ENCODE measurements around the gene JAM3. TPM values are rescaled to one million over a fixed set of nuclear protein-coding genes. Genes with fewer than 3 reads are reported as not detected.

The JAM3 gene
- total and polyA plus RNA-seq, 2 of the 13 experiments (the other 11 are each of a cell fraction or from before 2014, with no cell fraction given): 0.98 to 2.8 TPM

DNA sequence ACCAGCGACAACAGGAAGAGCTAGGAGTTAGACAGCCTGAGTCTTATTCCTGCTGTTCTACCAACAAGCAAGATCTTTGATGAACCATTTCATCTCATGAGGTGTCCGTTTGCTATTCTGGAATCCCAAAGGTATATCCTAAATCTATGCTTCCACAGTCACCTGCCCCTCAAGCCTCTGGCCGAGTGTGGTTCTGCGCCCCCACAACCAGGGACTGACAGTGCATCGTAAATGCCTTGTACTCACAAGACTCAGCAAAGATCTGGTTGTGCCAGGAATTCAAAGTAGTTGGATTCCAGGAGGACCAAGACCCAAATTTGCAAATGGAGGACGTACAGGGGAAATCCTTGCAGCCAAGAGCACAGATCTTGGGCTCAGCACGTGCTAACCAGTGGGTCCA, 47.5 kb upstream of the JAM3 start (continued):
- TF ChIP-seq, protein P1, sequence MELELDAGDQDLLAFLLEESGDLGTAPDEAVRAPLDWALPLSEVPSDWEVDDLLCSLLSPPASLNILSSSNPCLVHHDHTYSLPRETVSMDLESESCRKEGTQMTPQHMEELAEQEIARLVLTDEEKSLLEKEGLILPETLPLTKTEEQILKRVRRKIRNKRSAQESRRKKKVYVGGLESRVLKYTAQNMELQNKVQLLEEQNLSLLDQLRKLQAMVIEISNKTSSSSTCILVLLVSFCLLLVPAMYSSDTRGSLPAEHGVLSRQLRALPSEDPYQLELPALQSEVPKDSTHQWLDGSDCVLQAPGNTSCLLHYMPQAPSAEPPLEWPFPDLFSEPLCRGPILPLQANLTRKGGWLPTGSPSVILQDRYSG (CRISPR knock-in tag; IDR thresholded peaks at IDR 0.05): no peak
- no peak for TF ChIP-seq STAG1 (CRISPR knock-in tag; IDR thresholded peaks at IDR 0.05)
- no peak for TF ChIP-seq NR2F1 (CRISPR knock-in tag; IDR thresholded peaks at IDR 0.05)
- TF ChIP-seq, protein P2, sequence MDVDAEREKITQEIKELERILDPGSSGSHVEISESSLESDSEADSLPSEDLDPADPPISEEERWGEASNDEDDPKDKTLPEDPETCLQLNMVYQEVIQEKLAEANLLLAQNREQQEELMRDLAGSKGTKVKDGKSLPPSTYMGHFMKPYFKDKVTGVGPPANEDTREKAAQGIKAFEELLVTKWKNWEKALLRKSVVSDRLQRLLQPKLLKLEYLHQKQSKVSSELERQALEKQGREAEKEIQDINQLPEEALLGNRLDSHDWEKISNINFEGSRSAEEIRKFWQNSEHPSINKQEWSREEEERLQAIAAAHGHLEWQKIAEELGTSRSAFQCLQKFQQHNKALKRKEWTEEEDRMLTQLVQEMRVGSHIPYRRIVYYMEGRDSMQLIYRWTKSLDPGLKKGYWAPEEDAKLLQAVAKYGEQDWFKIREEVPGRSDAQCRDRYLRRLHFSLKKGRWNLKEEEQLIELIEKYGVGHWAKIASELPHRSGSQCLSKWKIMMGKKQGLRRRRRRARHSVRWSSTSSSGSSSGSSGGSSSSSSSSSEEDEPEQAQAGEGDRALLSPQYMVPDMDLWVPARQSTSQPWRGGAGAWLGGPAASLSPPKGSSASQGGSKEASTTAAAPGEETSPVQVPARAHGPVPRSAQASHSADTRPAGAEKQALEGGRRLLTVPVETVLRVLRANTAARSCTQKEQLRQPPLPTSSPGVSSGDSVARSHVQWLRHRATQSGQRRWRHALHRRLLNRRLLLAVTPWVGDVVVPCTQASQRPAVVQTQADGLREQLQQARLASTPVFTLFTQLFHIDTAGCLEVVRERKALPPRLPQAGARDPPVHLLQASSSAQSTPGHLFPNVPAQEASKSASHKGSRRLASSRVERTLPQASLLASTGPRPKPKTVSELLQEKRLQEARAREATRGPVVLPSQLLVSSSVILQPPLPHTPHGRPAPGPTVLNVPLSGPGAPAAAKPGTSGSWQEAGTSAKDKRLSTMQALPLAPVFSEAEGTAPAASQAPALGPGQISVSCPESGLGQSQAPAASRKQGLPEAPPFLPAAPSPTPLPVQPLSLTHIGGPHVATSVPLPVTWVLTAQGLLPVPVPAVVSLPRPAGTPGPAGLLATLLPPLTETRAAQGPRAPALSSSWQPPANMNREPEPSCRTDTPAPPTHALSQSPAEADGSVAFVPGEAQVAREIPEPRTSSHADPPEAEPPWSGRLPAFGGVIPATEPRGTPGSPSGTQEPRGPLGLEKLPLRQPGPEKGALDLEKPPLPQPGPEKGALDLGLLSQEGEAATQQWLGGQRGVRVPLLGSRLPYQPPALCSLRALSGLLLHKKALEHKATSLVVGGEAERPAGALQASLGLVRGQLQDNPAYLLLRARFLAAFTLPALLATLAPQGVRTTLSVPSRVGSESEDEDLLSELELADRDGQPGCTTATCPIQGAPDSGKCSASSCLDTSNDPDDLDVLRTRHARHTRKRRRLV (CRISPR knock-in tag; IDR thresholded peaks at IDR 0.05): no peak

DNA sequence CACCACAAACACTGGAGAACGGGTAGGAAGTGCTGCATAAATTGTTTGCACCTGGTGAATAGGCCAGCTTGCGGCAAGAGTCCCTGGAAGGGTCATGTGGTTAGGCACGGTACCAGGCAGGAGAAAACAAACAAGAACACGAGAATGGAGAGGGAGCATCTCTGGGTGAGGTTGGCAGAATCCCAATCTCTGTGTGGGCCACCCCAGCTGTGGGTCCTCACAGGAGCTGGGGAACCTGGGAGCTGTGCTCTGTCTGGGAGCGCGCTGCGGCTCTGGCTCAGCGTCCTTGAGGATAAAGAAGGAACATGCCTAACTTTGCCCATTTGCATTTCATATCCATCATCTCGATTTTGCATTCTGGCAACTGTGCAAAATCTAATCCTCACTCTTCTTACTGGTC, 46.1 kb upstream of the JAM3 start:
- CTCF ChIA-PET (ENCODE audit: low intra/inter-chr PET ratio, low total read pairs): no interaction called here
- no peaks in the 10 kb centered on the region for H3K36me3 ChIP-seq (replicated peaks in 1 of 2; ENCODE audit: control insufficient read depth in 1 of 2, insufficient read depth in 2 of 2, low read length in 2 of 2)
- BruUV-seq (replicated peaks): no TSS peak
- in situ Hi-C loops (cut with HindIII; ENCODE audit: extremely low pct_ligation_motif_present, low pct_unique_long_range_greater_than_20kb): no loop called here
- POLR2A ChIA-PET: no interaction called here
- intact Hi-C loops (cut with micrococcal nuclease; ENCODE audit: unreplicated experiment): no loop called here
- H3K4me3 ChIP-seq (replicated peaks in 1 of 3; ENCODE audit: insufficient read depth in 1 of 3, low read depth in 2 of 3, low read length in 3 of 3): no peak overlapping the region
- 43% methylated on average over 9 of the region's 9 CpGs for WGBS (ENCODE audit: low lambda C conversion rate)
- peaks cover 12 to 72% of the 10 kb centered on the region in 2 experiments; a peak in 4 of 5 replicates for H3K27me3 ChIP-seq (ENCODE audit: control insufficient read depth in 1 of 2, insufficient read depth in 2 of 2, low read length in 2 of 2)
- no peaks in the 10 kb centered on the region for H4K20me1 ChIP-seq (ENCODE audit: insufficient read depth, low read length)
- no peaks in the 10 kb centered on the region for H3K4me1 ChIP-seq (ENCODE audit: insufficient read depth, low read length)
- no peak overlapping the region for H2AFZ ChIP-seq (ENCODE audit: low read length)
- ATAC-seq (no peak), FAIRE-seq (no peak), DNase-seq (ENCODE audit: low spot score) (no peak)
- H3K27ac ChIP-seq (ENCODE audit: extremely low read length, insufficient read depth, low read length): no peak overlapping the region
- TF ChIP-seq DMAP1 (CRISPR knock-in tag; IDR thresholded peaks at IDR 0.05): no peak
- H3K79me2 ChIP-seq (ENCODE audit: insufficient read depth, low read length): no peaks in the 10 kb centered on the region
- H3K9ac ChIP-seq (ENCODE audit: insufficient read depth, low read depth, low read length): no peak overlapping the region
- no peak overlapping the region for H3K4me2 ChIP-seq (ENCODE audit: low read depth, low read length)
- H3K9me3 ChIP-seq (ENCODE audit: low read length): no peaks in the 10 kb centered on the region
